ENCODE results near the gene KCNJ9. TPM values are rescaled to one million over a fixed set of nuclear protein-coding genes. Genes with fewer than 3 reads are reported as not detected.
"Not testable (repeated sequence)": the region's sequence is repeated elsewhere in the genome, so short reads cannot be mapped to it uniquely, and the experiment has no call there.

The KCNJ9 gene
- total RNA-seq, 1 experiment from 2014 or later = not detected

DNA sequence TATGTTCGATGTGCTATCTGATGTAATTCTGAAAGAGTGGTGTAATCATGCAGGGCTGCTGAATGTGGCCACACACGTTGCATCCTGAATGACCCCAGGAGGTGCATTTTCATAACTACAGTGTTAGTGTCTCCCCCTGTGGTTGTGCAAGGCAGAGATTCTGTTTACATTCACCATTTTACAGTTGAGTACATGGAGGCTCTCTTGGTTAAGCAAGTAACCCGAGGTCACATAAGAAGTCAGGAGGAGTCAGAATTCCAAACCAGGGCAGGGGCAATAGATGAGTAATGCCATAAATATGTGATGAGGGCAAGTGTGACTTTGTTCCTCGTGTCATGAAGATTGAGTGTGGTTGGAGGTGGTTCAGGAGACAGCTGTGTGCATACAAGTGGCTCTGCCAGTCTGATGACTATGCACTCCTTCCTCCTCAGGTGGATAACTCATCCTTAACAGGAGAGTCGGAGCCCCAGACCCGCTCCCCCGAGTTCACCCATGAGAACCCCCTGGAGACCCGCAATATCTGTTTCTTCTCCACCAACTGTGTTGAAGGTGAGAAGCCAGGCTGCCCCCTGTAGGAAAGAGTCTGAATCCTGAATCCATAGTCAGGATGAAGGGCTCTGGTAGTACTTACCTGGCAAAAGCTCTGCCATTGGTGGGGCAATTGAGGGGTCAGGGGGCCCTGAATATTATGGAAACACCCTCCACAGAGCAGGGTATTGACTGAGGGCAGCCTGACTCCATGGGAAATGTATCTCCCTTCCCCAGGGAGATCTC lies 43.6 kb downstream of the KCNJ9 start:
- DNase-seq (ENCODE audit: low read depth) = peak; percentile 95

GRCh38 chr1:160125746-160126145 lies 44.4 kb downstream of the KCNJ9 start:
- peak; percentile 83 for DNase-seq (ENCODE audit: low read depth)

DNA sequence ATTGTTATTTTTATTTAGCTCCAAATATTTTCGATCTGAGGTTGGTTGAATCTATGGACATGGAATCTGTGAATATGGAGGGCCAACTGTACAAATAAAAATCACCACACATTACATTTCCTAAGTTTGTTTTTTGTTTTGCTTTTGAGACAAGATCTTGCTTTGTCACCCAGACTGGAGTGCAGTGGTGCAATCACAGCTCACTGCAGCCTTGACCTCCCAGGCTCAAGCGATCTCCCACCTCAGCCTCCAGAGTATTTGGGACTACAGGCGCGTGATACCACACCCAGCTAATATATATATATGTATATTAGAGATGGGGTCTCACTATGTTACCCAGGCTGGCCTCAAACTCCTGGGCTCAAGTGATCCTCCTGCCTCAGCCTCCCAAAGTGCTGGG lies 45.0 kb downstream of the KCNJ9 start:
- not testable (repeated sequence) for DNase-seq (ENCODE audit: low read depth)

- no peak for DNase-seq (ENCODE audit: low read depth)
Measured at GRCh38 chr1:160127381-160127780, 46.0 kb downstream of the KCNJ9 start.

GRCh38 chr1:160127865-160128523 lies 46.7 kb downstream of the KCNJ9 start:
- DNase-seq (ENCODE audit: low read depth) = peak; percentile 70

GRCh38 chr1:160128636-160129035 lies 47.3 kb downstream of the KCNJ9 start:
- DNase-seq (ENCODE audit: low read depth) = no peak

- peak; percentile 28 for DNase-seq (ENCODE audit: low read depth)
Measured at GRCh38 chr1:160129046-160129445, 47.7 kb downstream of the KCNJ9 start.

- no peak for DNase-seq (ENCODE audit: low read depth)
Measured at GRCh38 chr1:160129558-160129957, 48.2 kb downstream of the KCNJ9 start.

DNA sequence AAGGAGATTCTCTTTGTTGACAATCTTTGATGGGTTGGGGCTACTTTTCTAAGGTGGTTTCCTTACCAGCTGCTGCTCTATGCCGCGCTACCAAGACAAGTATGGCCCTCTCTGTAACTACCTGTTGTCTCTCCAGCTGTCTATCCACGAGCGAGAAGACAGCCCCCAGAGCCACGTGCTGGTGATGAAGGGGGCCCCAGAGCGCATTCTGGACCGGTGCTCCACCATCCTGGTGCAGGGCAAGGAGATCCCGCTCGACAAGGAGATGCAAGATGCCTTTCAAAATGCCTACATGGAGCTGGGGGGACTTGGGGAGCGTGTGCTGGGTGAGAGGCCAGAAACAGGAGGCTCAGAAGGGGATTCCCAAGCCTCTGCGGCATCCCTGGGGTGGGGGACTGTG lies 48.6 kb downstream of the KCNJ9 start:
- no peak for DNase-seq (ENCODE audit: low read depth)

DNA sequence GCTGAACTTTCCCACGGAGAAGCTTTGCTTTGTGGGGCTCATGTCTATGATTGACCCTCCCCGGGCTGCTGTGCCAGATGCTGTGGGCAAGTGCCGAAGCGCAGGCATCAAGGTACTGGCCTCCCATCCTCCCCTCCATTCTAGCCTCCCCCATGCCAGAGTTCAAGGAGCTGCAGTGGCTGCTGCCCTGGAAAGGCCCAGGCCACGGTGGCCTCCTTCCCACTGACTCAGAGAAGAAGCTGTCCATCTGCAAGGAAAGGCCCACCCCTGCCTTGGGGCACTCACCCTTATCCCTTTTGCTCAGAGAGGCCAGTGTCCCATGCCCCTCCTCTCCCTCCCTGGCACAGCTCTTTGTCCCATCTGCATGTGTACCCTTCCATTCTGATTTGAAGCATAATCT lies 49.1 kb downstream of the KCNJ9 start:
- DNase-seq (ENCODE audit: low read depth) = no peak

- no peak for DNase-seq (ENCODE audit: low read depth)
Measured at GRCh38 chr1:160130939-160131338, 49.6 kb downstream of the KCNJ9 start.

GRCh38 chr1:160131803-160132565 lies 50.6 kb downstream of the KCNJ9 start:
- DNase-seq (ENCODE audit: low read depth) = no peak

DNA sequence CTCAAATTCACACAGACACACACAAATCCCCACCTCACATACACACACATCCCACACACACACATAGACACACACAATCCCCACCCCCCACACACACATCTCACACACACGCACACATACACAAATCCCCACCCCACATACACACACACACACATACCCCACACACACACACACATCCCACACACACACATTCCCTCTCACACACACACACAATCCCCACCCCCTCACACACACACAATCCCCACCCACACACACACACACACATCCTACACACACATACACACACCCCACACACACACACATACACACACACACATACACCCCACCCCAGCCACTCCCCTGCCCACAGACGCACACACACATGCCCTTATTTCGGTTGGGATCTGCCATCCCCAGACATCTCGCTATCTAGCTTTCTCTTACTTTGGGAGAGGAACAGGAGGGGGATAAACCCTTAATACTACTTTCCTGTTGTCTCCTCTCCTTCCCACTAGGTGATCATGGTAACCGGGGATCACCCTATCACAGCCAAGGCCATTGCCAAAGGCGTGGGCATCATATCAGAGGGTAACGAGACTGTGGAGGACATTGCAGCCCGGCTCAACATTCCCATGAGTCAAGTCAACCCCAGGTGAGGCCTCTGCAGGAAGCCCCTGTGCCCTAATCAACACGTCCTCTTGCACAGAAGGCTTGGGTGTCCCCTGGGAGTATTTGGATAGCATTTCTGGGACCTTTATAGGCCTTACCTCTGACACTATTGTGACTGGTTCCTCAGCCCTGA lies 52.8 kb downstream of the KCNJ9 start:
- no peak for DNase-seq (ENCODE audit: low read depth)

DNA sequence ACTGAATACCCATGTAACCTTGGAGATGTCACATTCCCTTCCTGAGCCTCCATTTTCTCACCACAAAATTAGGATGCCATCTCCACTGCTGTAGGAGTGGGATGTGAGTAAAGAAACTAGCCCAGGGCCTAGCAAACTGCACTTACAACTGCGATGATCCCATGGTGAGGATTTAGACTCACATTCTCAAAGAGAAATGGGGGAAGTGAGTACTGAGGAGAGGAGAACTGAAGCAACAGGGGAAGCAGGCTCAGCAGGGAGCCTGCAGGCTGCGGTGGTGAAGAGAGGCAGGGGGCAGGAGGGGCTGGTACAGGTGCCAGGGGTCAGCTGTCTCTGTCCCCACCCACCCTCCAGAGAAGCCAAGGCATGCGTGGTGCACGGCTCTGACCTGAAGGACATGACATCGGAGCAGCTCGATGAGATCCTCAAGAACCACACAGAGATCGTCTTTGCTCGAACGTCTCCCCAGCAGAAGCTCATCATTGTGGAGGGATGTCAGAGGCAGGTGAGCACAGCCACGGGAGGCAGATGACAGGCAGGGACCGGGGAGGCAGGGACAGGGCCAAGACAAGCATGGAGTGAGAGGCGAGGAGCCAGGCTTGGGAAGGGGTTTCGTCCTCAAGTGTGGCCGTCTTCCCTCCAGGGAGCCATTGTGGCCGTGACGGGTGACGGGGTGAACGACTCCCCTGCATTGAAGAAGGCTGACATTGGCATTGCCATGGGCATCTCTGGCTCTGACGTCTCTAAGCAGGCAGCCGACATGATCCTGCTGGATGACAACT lies 53.6 kb downstream of the KCNJ9 start:
- DNase-seq (ENCODE audit: low read depth) = no peak

DNA sequence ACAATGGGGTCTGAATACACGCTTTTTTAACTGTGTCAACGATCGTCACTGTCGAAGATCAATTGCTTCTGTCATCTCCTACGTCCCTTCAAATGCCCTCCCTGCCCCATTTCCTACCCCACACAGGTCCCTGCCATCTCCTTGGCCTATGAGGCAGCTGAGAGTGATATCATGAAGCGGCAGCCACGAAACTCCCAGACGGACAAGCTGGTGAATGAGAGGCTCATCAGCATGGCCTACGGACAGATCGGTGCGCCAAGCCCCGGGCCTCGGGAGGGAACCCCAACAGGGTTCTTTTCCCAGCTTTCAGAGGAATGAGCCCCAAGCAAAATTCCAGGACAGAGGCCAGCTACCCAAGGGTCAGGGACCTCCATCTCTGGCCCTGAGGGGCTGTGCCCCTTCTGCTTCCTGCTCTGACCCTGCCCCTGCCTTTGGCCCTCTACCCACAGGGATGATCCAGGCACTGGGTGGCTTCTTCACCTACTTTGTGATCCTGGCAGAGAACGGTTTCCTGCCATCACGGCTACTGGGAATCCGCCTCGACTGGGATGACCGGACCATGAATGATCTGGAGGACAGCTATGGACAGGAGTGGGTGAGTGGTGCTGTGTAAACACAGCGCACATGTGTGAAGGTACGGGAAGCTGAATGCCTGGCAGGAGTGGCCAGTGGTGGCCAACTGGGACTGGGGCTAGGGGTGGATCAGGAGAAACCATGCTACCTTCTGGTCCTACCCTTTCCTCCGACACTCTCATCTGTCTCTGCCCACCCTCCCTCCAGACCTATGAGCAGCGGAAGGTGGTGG lies 55.0 kb downstream of the KCNJ9 start:
- no peak for DNase-seq (ENCODE audit: low read depth)

GRCh38 chr1:160136926-160137200 lies 55.5 kb downstream of the KCNJ9 start:
- DNase-seq (ENCODE audit: low read depth) = no peak

DNA sequence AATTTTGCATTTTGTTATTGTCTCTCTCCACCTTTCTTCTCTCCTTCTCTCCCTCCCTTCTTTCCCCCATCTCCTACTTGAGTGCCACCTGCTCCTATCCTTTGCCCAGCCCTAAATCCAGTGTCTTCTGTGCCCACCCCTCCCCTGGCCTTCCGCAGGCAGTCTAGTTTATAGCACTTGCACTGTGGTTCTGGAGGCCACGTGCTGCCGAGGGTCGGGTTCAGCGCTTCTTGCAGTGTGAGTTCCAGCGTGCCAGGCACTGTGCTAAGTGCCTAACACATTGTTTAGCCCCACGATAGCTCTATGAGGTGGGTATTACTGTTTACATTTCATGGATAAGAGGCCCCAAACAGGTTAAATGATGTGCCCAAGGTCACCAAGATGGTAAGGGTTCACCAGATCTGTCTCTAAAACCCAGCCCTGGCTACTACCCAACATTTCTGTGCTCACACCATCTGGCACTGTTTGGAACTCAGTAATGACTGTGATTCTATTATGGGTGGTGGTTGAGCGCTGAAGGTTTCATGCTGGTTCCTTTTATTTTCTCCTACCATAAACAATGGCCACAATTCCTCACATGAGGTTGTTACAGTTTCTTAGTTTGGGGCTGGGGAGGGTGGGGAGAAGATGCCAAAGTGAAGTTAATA lies 56.0 kb downstream of the KCNJ9 start:
- no peak for DNase-seq (ENCODE audit: low read depth)

- no peak for DNase-seq (ENCODE audit: low read depth)
Measured at GRCh38 chr1:160139840-160140239, 58.5 kb downstream of the KCNJ9 start.

Measured in HT1080 (cell line).